ENCODE measurements around the gene TRAPPC14. TPM values are rescaled to one million over a fixed set of nuclear protein-coding genes. Genes with fewer than 3 reads are reported as not detected.
"Not testable (repeated sequence)": the region's sequence is repeated elsewhere in the genome, so short reads cannot be mapped to it uniquely, and the experiment has no call there.

TRAPPC14 gene
- total and polyA plus RNA-seq, 3 experiments from 2014 or later = 3.4 to 33.2 (median 30.5) TPM

DNA sequence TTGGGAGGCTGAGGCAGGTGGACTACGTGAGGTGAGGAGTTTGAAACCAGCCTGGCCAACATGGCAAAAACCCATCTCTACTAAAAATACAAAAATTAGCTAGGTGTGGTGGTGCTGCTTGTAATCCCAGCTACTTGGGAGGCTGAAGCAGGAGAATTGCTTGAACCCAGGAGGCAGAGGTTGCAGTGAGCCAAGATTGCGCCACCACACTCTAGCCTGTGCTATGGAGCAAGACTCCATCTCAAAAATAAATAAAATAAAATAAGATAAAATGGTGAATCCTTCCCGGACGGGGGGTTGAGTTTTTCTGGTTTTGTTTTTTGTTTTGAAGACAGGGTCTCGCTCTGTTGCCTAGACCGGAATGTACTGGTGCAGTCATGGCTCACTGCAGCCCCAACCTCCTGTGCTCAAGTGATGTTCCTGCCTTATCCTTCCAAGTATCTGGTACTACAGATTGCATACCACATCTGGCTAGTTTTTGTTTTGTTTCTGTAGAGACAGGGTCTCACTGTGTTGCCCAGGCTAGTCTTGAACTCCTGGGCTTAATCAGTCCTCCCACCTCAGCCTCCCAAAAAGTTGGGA is 33.8 kb upstream of the TRAPPC14 start:
- H3K36me3 Mint-ChIP-seq; H3K27ac Mint-ChIP-seq; H3K4me3 Mint-ChIP-seq; H3K27me3 ChIP-seq (ENCODE audit: insufficient read depth, low read length, poor library complexity, severe bottlenecking); H3K4me1 Mint-ChIP-seq; H3K9me3 ChIP-seq (ENCODE audit: low read length); H3K4me3 ChIP-seq (ENCODE audit: low read length); H3K9me3 Mint-ChIP-seq; POLR2A ChIA-PET; H3K27me3 Mint-ChIP-seq; H3K27ac ChIP-seq (ENCODE audit: low read depth, low read length); H3K36me3 ChIP-seq (ENCODE audit: insufficient read depth, low read length); DNase-seq: not testable (repeated sequence)
- H3K4me1 ChIP-seq (ENCODE audit: insufficient read depth, low read length) = peaks cover 15% of the 10 kb centered on the region
- CTCF ChIA-PET = interaction anchor here (1.1 kb wide), 1 partner anchor 59 kb away, joined by 3 read pairs; no protein-coding TSS in a partner anchor

DNA sequence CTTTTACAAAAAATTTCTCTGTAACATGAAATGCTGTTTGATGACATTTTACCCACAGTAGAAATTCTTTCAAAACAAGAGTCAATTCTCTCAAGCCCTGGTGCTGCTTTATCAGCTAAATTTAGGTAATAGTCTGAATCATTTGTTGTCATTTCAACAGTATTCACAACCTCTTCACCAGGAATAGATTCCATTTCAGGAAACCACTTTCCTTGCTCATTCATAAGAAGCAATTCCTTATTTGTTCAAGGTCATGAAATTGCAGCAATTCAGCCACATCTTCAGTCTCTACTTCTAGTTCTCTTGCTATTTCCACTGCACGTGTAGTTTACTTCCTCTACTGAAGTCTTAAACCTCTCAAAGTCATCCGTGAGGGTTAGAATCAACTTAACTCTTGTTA is 33.3 kb upstream of the TRAPPC14 start:
- no peak for DNase-seq
- Mint-ChIP-seq H3K9me3 (no peaks in the 10 kb centered on the region), H3K27me3 (no peaks in the 10 kb centered on the region), H3K36me3 (peaks cover 0 to 2% (median 0%) of the 10 kb centered on the region in 3 donors), H3K4me1 (peaks cover 2 to 10% (median 7%) of the 10 kb centered on the region in 3 donors), H3K4me3 (no peak overlapping the region), H3K27ac (peak overlapping the region in 1 of 8 donors; percentile 17)
- Histone ChIP-seq H3K4me3 (ENCODE audit: low read length) (no peak overlapping the region), H3K9me3 (ENCODE audit: low read length) (no peaks in the 10 kb centered on the region), H3K36me3 (ENCODE audit: insufficient read depth, low read length) (no peaks in the 10 kb centered on the region), H3K27ac (ENCODE audit: low read depth, low read length) (no peak overlapping the region), H3K27me3 (ENCODE audit: insufficient read depth, low read length, poor library complexity, severe bottlenecking) (no peaks in the 10 kb centered on the region), H3K4me1 (ENCODE audit: insufficient read depth, low read length) (peaks cover 15% of the 10 kb centered on the region)
- ChIA-PET POLR2A (no interaction called here), CTCF (no interaction called here)

DNA sequence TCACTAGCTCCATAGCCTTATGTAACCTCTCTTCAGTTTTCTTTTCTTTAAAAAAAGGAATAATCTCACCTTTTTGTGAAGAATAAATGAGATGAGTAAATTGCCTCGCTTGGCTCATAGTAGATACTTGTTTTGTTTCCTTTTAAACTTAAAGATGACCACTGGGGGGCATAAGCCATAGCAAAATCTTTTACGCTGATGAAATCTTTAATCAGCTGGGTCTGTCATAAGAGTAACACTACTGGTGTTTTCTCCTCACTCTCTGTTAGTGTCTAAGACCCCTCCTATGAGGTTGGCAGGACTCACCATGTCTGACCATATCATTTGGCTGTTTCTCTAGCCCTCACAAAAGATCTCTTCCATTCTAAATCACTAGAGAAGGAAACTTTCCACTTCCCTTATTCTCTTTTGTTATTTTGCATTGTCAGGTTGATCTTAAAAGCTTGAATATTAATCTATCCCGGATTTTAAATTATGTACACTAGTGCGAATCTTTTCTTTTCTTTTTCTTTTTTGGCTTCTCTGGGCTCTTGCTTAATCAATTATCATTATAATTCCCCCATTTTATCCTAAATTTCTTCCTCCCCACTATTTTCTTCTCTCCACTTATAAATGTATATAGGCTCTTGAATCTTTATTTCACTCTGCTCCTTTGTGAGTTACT is 31.7 kb upstream of the TRAPPC14 start:
- Histone ChIP-seq H3K4me3 (ENCODE audit: low read length) (no peak overlapping the region), H3K9me3 (ENCODE audit: low read length) (no peaks in the 10 kb centered on the region), H3K27ac (ENCODE audit: low read depth, low read length) (no peak overlapping the region), H3K36me3 (ENCODE audit: insufficient read depth, low read length) (no peaks in the 10 kb centered on the region), H3K27me3 (ENCODE audit: insufficient read depth, low read length, poor library complexity, severe bottlenecking) (no peaks in the 10 kb centered on the region), H3K4me1 (ENCODE audit: insufficient read depth, low read length) (peaks cover 15% of the 10 kb centered on the region)
- CTCF ChIA-PET = interaction anchor here (0.8 to 3.8 kb wide), 17 partner anchors 11 to 516 kb away, joined by 3 to 23 read pairs (median 5); partner anchors contain the start of genes GAL3ST4 and POP7
- H3K4me1 Mint-ChIP-seq = peaks cover 2 to 10% (median 7%) of the 10 kb centered on the region in 3 donors
- H3K36me3 Mint-ChIP-seq = peaks cover 0 to 2% (median 0%) of the 10 kb centered on the region in 3 donors
- DNase-seq = peak in 2 of 5 donors; percentile 49 to 59
- H3K9me3 Mint-ChIP-seq = no peaks in the 10 kb centered on the region
- H3K4me3 Mint-ChIP-seq = no peak overlapping the region
- H3K27me3 Mint-ChIP-seq = no peaks in the 10 kb centered on the region
- peak overlapping the region in 6 of 8 donors; percentile 5 to 60 (median 50) for H3K27ac Mint-ChIP-seq
- POLR2A ChIA-PET = no interaction called here

DNA sequence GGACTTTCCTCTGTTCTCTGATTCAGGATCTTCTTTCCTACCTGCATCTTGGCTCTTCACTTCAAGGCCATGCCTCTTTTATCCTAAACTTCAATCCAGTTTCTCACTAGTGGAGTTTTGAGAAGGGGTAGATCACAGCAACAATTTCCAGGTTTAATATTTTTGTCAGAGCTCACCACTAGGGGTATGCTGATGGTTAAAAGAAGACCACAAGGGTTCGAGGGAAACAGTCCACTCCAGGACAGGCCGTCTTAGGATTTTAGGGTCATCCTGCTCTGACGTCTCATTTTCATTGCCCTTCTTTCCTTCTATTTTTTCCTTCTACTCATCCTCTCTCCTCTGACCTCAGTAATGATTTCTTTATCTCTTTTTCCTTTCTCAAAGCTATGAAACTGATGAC is 30.5 kb upstream of the TRAPPC14 start:
- Mint-ChIP-seq H3K9me3 (no peaks in the 10 kb centered on the region), H3K36me3 (peaks cover 0 to 2% (median 0%) of the 10 kb centered on the region in 3 donors), H3K4me1 (peaks cover 2 to 10% (median 7%) of the 10 kb centered on the region in 3 donors), H3K27me3 (no peaks in the 10 kb centered on the region), H3K27ac (peak overlapping the region in 1 of 8 donors; percentile 40), H3K4me3 (no peak overlapping the region)
- POLR2A ChIA-PET = no interaction called here
- Histone ChIP-seq H3K4me3 (ENCODE audit: low read length) (no peak overlapping the region), H3K9me3 (ENCODE audit: low read length) (no peaks in the 10 kb centered on the region), H3K27ac (ENCODE audit: low read depth, low read length) (no peak overlapping the region), H3K36me3 (ENCODE audit: insufficient read depth, low read length) (no peaks in the 10 kb centered on the region), H3K4me1 (ENCODE audit: insufficient read depth, low read length) (peaks cover 15% of the 10 kb centered on the region), H3K27me3 (ENCODE audit: insufficient read depth, low read length, poor library complexity, severe bottlenecking) (no peaks in the 10 kb centered on the region)
- CTCF ChIA-PET = interaction anchor here (0.9 to 3.8 kb wide), 5 partner anchors 19 to 59 kb away, joined by 3 to 23 read pairs (median 6); no protein-coding TSS in a partner anchor
- no peak for DNase-seq

DNA sequence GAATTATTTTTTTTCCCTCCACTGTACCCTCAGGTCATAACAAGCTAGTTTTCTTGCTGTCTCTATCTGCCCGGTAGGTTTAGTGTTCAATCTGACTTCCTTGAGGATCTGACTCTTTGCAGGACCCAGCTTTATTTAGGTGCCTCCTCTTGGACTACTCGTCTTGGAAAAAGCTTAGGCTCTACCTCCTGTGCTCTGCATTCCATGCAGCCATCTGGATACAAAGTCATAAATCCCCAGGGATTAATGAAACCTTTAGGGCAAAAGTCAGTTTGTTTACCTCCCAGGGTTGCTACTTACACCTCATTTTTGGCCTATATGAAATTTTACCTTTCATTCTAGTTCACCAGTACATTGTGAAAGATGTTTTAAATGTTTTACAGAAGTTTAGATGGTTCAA is 27.2 kb upstream of the TRAPPC14 start:
- CTCF ChIA-PET = interaction anchor here (1.2 to 1.3 kb wide), 2 partner anchors 21 to 39 kb away, joined by 3 read pairs; no protein-coding TSS in a partner anchor

DNA sequence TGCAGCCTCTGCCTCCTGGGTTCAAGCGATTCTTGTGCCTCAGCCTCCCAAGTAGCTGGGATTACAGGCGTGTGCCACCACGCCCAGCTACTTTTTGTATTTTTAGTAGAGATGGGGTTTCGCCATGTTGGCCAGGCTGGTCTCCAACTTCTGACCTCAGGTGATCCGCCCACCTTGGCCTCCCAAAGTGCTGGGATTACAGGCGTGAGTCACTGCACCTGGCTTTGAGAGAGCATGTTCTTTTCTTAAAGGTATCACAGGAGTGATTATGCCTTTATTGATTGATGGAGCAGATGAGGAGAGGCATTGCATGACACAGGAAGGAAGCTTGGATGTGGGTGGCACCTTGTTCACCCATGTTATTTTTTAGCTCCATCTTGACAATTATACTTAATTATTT is 24.6 kb upstream of the TRAPPC14 start:
- Mint-ChIP-seq H3K27ac (peak overlapping the region in 3 of 8 donors; percentile 57 to 83 (median 83)), H3K4me1 (peaks cover 25 to 36% (median 35%) of the 10 kb centered on the region in 3 donors)
- not testable (repeated sequence) for H3K36me3 ChIP-seq (ENCODE audit: insufficient read depth, low read length); H3K9me3 Mint-ChIP-seq; H3K4me3 Mint-ChIP-seq; H3K27ac ChIP-seq (ENCODE audit: low read depth, low read length); DNase-seq; H3K27me3 ChIP-seq (ENCODE audit: insufficient read depth, low read length, poor library complexity, severe bottlenecking); H3K36me3 Mint-ChIP-seq; H3K4me3 ChIP-seq (ENCODE audit: low read length); H3K27me3 Mint-ChIP-seq; H3K9me3 ChIP-seq (ENCODE audit: low read length)
- peaks cover 16% of the 10 kb centered on the region for H3K4me1 ChIP-seq (ENCODE audit: insufficient read depth, low read length)
- ChIA-PET CTCF (interaction anchor here (1.7 kb wide), 1 partner anchor 52 kb away, joined by 4 read pairs; no protein-coding TSS in a partner anchor), POLR2A (interaction anchor here (0.6 kb wide), 1 partner anchor 241 kb away, joined by 3 read pairs; no protein-coding TSS in a partner anchor)

More for the DNA sequence above, 27.2 kb upstream of the TRAPPC14 start:
- H3K27me3 Mint-ChIP-seq = no peaks in the 10 kb centered on the region
- Histone ChIP-seq H3K4me3 (ENCODE audit: low read length) (no peak overlapping the region), H3K9me3 (ENCODE audit: low read length) (no peaks in the 10 kb centered on the region), H3K4me1 (ENCODE audit: insufficient read depth, low read length) (peaks cover 14% of the 10 kb centered on the region), H3K27me3 (ENCODE audit: insufficient read depth, low read length, poor library complexity, severe bottlenecking) (no peaks in the 10 kb centered on the region), H3K36me3 (ENCODE audit: insufficient read depth, low read length) (no peaks in the 10 kb centered on the region), H3K27ac (ENCODE audit: low read depth, low read length) (no peak overlapping the region)
- POLR2A ChIA-PET = no interaction called here
- no peak for DNase-seq
- peaks cover 21 to 39% (median 37%) of the 10 kb centered on the region in 3 donors for H3K4me1 Mint-ChIP-seq
- no peaks in the 10 kb centered on the region for H3K9me3 Mint-ChIP-seq
- no peak overlapping the region for H3K27ac Mint-ChIP-seq
- H3K4me3 Mint-ChIP-seq = no peak overlapping the region
- peaks cover 0 to 2% (median 0%) of the 10 kb centered on the region in 3 donors for H3K36me3 Mint-ChIP-seq

DNA sequence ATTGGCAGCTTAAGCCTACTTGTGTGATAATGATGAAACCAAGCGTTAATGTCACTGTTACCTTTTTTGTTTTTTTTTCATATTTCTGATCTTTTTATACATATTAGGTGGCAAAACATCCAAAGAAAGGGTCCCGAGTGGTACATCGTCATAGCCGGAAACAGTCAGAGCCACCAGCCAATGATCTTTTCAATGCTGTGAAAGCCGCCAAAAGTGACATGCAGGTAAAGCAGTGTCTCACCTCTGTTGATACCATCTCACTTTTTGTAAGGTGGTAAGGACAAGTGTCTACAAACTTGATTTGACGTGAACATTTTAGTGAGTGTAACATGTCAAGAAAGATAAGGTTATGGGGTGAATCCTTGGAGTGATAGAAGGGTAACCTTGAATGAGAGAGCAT is 24.1 kb upstream of the TRAPPC14 start:
- Mint-ChIP-seq H3K4me1 (peaks cover 25 to 37% (median 35%) of the 10 kb centered on the region in 3 donors), H3K4me3 (peak overlapping the region in 4 of 7 donors; percentile 49 to 65 (median 60)), H3K27ac (peak overlapping the region in 5 of 8 donors; percentile 8 to 83 (median 68))
- peaks cover 21% of the 10 kb centered on the region for H3K4me1 ChIP-seq (ENCODE audit: insufficient read depth, low read length)
- H3K9me3 Mint-ChIP-seq; H3K9me3 ChIP-seq (ENCODE audit: low read length); H3K4me3 ChIP-seq (ENCODE audit: low read length); H3K36me3 ChIP-seq (ENCODE audit: insufficient read depth, low read length); H3K27me3 ChIP-seq (ENCODE audit: insufficient read depth, low read length, poor library complexity, severe bottlenecking); H3K27ac ChIP-seq (ENCODE audit: low read depth, low read length); POLR2A ChIA-PET; H3K36me3 Mint-ChIP-seq; H3K27me3 Mint-ChIP-seq: not testable (repeated sequence)
- peak in 1 of 5 donors; percentile 31 for DNase-seq
- CTCF ChIA-PET = interaction anchor here (1.9 kb wide), 1 partner anchor 17 kb away, joined by 4 read pairs; no protein-coding TSS in a partner anchor

DNA sequence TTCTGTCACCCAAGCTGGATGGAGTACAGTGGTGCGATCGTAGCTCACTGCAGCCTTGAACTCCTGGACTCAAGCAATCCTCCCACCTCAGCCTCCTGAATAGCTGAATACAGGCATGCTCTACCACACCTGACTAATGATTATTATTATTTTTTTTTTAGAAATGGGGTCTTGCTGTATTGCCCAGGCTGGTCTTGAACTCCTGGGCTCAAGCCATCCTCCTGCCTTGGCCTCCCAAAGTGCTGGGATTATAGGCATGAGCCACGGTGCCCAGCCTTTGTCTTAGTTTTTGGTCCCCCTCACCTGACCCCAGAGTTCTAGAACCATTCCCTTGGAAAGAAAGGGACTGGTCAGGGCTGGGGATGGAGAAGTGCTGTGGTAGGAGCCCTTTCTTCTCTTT is 21.6 kb upstream of the TRAPPC14 start:
- not testable (repeated sequence) for H3K9me3 ChIP-seq (ENCODE audit: low read length); H3K36me3 Mint-ChIP-seq; DNase-seq; H3K27me3 Mint-ChIP-seq; H3K27ac ChIP-seq (ENCODE audit: low read depth, low read length); H3K9me3 Mint-ChIP-seq; H3K4me3 ChIP-seq (ENCODE audit: low read length); H3K36me3 ChIP-seq (ENCODE audit: insufficient read depth, low read length); H3K27me3 ChIP-seq (ENCODE audit: insufficient read depth, low read length, poor library complexity, severe bottlenecking)
- peak overlapping the region in 3 of 8 donors; percentile 30 to 82 (median 74) for H3K27ac Mint-ChIP-seq
- H3K4me1 ChIP-seq (ENCODE audit: insufficient read depth, low read length) = peaks cover 33% of the 10 kb centered on the region
- H3K4me3 Mint-ChIP-seq = peak overlapping the region in 2 of 7 donors; percentile 19 to 58
- CTCF ChIA-PET = interaction anchor here (1.0 to 1.7 kb wide), 4 partner anchors 10 to 47 kb away, joined by 3 to 6 read pairs (median 5); no protein-coding TSS in a partner anchor
- POLR2A ChIA-PET = interaction anchor here (0.7 to 1.4 kb wide), 2 partner anchors 46 to 49 kb away, joined by 3 to 8 read pairs; no protein-coding TSS in a partner anchor
- H3K4me1 Mint-ChIP-seq = peaks cover 35 to 54% (median 48%) of the 10 kb centered on the region in 3 donors

All from CD8-positive, alpha-beta memory T cell (primary cell).